Neural crest cell (in vitro differentiated cells): ENCODE data around the gene PGAP1. TPM values are rescaled to one million over a fixed set of nuclear protein-coding genes. Genes with fewer than 3 reads are reported as not detected.

Source experiments
- DNase-seq: peaks from one replicate; pipeline ENCODE4 v3.0.0; 2021; ENCODE audit warnings: low read depth, mixed read lengths, low spot score
- H3K27ac Mint-ChIP-seq: one replicate; pipeline ENCODE4 v1.8.0; 2021; ENCODE audit warnings: mild to moderate bottlenecking, mixed read lengths; ENCODE audit not compliant: unreplicated experiment
- H3K27me3 Mint-ChIP-seq: 2 replicates; pipeline ENCODE4 v1.8.0; 2021; ENCODE audit warnings: low read depth, mild to moderate bottlenecking, mixed read lengths
- H3K36me3 Mint-ChIP-seq: 2 replicates; pipeline ENCODE4 v1.8.0; 2021; ENCODE audit warnings: low read depth, mild to moderate bottlenecking, mixed read lengths
- H3K4me1 Mint-ChIP-seq: 2 replicates; pipeline ENCODE4 v1.8.0; 2021; ENCODE audit warnings: mixed read lengths
- H3K4me3 Mint-ChIP-seq: one replicate; pipeline ENCODE4 v1.8.0; 2021; ENCODE audit warnings: mild to moderate bottlenecking, mixed read lengths
- H3K9me3 Mint-ChIP-seq: 2 replicates; pipeline ENCODE4 v1.8.0; 2021; ENCODE audit warnings: mixed read lengths
- total RNA-seq: library from RNA; stranded (reverse); gene quantifications from 2 replicates; pipeline ENCODE4 v1.2.1, GENCODE V29; 2021
- TF ChIP-seq, protein P1 (sequence below): fragments of 200-600 bp; sonication (generic); conservative IDR thresholded peaks from 2 replicates; pipeline ENCODE4 v1.5.0; 2021; ENCODE audit warnings: antibody characterized with exemption, mild to moderate bottlenecking

Gene PGAP1
- total RNA-seq, 1 donor from 2014 or later: 48.2 TPM

DNA sequence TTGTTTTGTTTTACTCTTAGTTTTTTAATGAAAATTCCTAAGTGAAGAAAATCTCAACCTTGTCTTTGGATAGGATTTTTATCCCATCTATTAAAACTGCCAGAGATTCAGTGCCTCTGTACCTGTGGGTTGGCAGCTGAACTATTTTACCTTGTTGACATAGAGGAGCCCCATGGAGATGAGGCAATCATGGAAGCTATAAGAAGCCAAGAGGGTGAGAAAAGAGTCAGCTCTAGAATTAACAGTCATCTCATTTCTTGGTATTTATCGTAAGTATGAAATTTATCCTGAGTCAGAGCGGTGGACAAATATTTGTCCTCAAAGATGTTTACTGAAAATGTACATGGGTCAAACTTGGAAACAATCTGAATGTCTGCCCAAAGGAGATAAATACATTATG lies 35.8 kb upstream of the PGAP1 start:
- no peak for DNase-seq
- Mint-ChIP-seq H3K9me3 (no peaks in the 10 kb centered on the region), H3K27me3 (no peaks in the 10 kb centered on the region), H3K4me1 (peaks cover 26% of the 10 kb centered on the region), H3K4me3 (no peak overlapping the region), H3K36me3 (no peaks in the 10 kb centered on the region), H3K27ac (no peak overlapping the region)
- TF ChIP-seq, protein P1, sequence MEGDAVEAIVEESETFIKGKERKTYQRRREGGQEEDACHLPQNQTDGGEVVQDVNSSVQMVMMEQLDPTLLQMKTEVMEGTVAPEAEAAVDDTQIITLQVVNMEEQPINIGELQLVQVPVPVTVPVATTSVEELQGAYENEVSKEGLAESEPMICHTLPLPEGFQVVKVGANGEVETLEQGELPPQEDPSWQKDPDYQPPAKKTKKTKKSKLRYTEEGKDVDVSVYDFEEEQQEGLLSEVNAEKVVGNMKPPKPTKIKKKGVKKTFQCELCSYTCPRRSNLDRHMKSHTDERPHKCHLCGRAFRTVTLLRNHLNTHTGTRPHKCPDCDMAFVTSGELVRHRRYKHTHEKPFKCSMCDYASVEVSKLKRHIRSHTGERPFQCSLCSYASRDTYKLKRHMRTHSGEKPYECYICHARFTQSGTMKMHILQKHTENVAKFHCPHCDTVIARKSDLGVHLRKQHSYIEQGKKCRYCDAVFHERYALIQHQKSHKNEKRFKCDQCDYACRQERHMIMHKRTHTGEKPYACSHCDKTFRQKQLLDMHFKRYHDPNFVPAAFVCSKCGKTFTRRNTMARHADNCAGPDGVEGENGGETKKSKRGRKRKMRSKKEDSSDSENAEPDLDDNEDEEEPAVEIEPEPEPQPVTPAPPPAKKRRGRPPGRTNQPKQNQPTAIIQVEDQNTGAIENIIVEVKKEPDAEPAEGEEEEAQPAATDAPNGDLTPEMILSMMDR: no peak

DNA sequence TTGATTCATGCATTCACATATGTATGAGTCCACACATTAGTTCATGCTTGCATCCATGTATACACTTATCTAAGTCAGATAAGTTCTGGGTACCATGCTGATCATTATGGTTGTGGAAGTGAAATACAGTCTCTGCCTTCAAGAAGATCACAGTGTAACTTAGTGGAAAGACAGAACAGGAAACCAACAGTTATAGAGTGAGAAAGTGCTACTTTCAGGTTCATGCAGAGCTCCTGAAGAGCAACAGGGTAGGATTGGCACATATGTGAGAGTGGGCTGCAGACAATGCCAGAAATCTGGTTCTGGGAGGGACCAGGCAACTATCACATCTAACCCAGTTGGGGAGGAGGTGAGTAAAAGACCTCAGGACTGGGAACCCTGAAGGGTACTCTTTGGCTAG lies 35.4 kb upstream of the PGAP1 start:
- H3K9me3 Mint-ChIP-seq: no peaks in the 10 kb centered on the region
- H3K27ac Mint-ChIP-seq: no peak overlapping the region
- peaks cover 22% of the 10 kb centered on the region for H3K4me1 Mint-ChIP-seq
- no peak for DNase-seq
- no peaks in the 10 kb centered on the region for H3K27me3 Mint-ChIP-seq
- TF ChIP-seq, protein P1: no peak
- no peak overlapping the region for H3K4me3 Mint-ChIP-seq
- H3K36me3 Mint-ChIP-seq: no peaks in the 10 kb centered on the region

DNA sequence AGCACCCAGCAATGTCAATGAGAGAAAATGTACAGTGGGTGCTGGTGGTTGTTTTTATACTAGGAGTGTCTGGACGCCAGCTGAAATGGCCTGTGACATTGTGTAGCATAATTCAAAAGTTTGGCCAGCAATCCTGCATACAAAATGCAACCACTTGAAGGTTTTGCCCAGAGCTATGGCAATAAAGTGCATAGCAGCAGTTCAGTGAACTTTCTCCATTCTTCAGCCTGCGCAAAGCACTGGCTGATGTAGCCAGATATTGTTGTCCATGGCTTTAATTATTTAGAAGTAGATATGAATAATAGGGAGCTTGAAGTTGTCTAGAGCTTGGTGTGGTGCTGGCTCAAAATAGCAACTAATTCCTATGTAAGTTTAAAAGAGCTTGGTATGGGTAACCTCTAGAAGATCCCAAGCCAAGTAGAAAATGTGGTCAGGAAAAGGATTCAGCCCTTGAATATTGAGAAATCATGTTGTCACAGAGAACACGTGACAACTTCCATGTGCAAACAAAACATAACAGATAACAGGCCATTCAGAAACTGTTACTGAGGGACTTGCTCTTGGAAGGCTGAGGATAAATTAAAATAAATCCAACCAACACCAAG lies 33.3 kb upstream of the PGAP1 start:
- H3K4me1 Mint-ChIP-seq: peaks cover 24% of the 10 kb centered on the region
- no peak for DNase-seq
- H3K4me3 Mint-ChIP-seq: no peak overlapping the region
- H3K36me3 Mint-ChIP-seq: no peaks in the 10 kb centered on the region
- H3K27ac Mint-ChIP-seq: no peak overlapping the region
- no peaks in the 10 kb centered on the region for H3K27me3 Mint-ChIP-seq
- H3K9me3 Mint-ChIP-seq: no peaks in the 10 kb centered on the region
- TF ChIP-seq, protein P1: no peak

DNA sequence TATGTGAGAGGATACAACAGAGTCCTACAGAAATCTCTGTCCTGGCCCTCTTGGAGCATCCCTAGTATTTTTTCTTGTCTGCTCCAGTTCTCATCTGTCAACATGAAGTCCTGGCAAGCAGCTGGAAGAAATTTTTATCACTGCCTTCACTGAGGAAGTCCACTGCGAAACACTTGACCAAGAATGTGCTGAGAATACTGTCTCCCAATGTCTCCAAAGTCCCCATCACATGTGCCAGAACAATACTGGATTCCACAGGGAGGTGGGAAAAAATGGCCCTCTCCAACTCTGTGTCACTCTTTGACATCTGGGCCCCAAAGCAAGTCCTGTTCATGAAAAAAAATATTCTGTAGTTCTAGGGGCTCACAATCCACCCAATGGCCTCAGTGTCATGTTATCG lies 32.8 kb upstream of the PGAP1 start:
- Mint-ChIP-seq H3K4me1 (peaks cover 28% of the 10 kb centered on the region), H3K4me3 (no peak overlapping the region), H3K27ac (no peak overlapping the region), H3K9me3 (no peaks in the 10 kb centered on the region), H3K27me3 (no peaks in the 10 kb centered on the region), H3K36me3 (no peaks in the 10 kb centered on the region)
- DNase-seq: no peak
- TF ChIP-seq, protein P1: no peak

DNA sequence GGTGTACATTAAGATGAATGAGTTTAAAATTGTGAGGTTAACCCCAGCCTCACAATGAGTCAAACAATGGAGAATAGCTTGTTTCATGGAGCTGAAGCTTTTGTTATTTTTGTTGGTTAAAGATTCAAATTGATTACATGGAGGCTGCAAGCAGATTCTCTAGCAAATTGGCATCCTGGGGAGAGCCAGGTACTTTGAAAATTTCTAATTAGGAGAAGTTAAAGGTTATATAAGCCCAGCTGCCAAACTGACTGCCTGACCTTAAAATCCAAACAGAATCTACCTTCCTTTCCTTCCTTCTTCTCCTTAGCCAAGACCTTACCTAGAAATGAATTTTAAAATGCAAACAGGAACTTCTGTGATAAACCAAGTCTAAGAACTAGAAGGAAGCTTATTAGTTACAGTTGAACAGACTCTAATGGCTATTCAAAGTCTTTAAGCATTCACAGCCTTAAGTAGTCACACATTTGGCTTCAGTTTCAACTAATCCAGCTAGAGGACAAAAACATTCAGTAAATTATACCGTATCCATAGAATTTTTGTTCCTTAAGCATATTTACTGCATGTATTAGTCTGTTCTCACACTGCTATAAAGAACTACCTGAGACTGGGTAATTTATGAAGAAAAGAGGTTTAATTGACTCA lies 31.5 kb upstream of the PGAP1 start:
- TF ChIP-seq, protein P1: no peak
- no peaks in the 10 kb centered on the region for H3K27me3 Mint-ChIP-seq
- no peaks in the 10 kb centered on the region for H3K9me3 Mint-ChIP-seq
- H3K36me3 Mint-ChIP-seq: no peaks in the 10 kb centered on the region
- H3K4me3 Mint-ChIP-seq: no peak overlapping the region
- H3K27ac Mint-ChIP-seq: no peak overlapping the region
- peaks cover 28% of the 10 kb centered on the region for H3K4me1 Mint-ChIP-seq
- no peak for DNase-seq
